ENCODE results near the gene YOD1.
A peak's percentile ranks its signal among the peaks of the same experiment; 100 is the strongest.

Gene YOD1

DNA sequence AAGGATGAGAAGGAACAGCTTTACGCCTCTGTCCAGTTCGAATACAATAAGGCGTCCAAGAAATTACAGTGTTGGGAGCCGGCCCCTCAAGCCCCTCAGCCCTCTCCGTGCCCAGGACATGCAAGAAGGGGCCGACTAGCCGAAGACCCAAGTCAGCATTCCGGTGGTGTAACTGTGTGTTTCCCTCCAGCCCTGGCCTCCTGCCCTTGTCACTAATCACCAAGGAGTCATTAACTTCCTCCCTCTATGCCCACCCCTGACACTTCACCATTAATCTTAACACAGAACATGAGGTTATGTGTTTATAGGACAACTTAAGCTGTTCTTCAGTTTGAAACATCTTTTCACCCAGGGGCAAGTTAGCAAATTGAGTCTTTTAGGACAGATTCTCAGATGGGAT, 21.2 kb upstream of the YOD1 start:
- DNase-seq (ENCODE audit: low read depth) = no peak

DNA sequence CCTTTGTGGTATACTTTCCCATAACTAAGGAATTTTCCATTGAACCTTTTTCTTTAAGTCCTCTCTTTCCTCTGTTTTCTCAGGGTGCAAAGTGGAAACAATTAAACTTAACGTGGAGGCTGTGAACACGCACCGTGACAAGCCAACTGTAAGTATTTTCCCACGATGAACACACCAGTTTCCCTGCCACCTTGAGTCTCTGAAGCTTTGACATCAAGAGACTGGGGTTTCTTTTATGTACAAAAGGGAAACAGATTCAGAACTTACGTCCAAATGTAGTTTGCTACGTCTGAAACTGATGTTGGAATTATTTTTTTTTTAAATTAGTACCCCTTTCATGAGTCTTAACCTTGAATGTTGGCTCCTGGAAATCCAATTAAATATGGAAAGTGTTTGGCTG, 20.4 kb upstream of the YOD1 start:
- no peak for DNase-seq (ENCODE audit: low read depth)

DNA sequence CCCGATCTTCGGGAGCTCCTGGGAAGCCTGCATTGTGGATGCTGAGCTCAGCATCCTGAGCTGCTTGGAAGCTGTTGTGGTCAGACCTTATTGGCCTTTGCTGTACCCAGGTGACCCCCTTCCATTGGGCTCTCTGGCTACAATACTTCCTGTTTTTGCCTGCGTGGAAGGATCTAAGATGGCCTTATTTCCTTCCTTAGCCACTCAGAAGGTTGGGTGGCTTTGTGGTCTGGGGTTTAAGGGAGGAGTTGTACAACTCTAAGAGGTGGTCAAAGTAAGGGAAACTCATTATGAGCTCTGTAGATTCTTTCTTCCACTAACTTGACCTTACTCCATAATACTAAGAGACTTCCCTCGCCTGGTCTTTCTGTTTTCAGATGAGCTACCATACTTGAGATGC, 19.8 kb upstream of the YOD1 start:
- no peak for DNase-seq (ENCODE audit: low read depth)

DNA sequence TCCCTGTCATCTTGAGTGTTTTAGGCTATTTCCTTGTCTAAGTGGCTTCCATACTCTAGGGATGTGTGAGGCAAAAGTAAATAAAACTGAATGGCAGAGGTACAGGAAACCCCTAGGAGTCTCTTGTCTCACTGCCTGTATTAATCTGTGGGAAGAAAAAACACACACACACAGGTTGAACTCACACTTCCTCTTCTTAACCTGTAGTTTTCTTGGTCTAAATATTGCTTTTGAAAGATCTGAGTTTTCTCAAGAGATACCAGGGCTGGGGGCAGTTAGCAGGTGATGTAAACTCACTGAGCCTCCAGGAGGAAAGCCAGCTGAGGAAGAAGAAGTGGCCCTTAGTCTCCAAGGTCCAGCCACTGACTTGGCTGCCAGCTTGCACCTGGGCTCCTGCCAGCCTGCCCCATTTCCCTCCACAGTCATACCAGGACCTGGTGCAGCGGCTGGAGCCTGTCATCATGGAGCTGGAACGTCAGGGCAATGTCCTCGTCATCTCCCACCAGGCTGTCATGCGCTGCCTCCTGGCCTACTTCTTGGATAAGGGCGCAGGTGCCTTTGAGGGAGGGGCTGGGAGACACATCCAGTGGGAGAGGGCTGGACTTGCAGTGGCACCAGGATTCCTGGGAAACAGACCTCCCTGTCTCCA, 19.0 kb upstream of the YOD1 start:
- DNase-seq (ENCODE audit: low read depth) = no peak

DNA sequence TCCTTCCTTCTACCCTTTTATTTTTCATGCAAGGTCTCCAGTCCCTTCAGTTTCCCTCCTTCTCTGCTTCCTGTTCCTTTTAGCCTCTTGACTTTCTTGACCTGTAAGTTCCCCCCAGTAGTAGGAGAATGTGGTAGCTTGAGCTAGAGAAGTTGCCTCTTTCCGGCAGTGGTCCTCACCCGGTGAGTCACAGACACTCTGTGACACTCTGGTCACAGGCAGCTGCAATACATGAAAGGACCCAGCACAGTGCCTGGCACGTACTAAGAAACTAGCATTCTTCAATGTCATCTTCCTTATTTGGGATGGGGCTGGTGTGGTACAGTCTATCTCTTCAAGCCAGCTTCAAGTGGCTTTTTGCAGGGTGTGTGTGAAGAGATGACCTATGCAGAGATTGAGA, 18.1 kb upstream of the YOD1 start:
- DNase-seq (ENCODE audit: low read depth) = no peak

DNA sequence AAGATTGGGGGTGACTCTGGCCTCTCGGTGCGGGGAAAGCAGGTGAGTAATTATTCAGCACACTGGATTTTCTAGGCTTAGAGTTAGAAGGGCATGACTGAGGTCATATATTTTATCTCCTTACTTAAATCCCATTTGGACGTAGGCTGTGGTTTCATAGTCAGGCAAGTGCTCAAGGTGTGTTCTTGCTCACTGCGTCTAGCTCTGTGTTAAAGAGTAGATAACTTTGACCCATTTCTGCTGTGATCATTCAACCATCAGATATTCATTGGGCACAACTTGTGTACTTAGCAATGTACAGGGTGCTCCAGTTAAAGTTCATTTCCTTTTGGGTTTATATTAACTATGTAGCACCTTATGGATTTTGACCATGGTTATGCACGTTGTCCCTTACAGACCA, 16.7 kb upstream of the YOD1 start:
- no peak for DNase-seq (ENCODE audit: low read depth)

DNA sequence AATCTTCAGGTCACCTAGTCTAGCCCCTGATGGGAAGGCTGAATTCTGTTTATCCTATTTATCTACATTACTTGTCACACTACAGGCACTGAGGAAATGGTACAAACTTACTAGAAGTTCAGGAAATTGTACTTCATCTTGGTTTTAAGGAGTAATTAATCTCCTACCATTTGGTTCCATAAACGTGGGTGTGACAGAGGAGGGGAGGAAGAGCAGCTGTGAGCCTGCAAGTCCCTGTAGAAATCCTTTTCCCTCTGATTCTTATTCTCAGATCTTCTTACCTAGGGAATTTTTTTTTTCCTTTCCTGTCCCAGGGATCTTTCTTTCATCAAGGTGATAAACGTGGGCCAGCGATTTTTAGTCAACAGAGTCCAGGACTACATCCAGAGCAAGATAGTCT, 16.2 kb upstream of the YOD1 start:
- DNase-seq (ENCODE audit: low read depth) = no peak

DNA sequence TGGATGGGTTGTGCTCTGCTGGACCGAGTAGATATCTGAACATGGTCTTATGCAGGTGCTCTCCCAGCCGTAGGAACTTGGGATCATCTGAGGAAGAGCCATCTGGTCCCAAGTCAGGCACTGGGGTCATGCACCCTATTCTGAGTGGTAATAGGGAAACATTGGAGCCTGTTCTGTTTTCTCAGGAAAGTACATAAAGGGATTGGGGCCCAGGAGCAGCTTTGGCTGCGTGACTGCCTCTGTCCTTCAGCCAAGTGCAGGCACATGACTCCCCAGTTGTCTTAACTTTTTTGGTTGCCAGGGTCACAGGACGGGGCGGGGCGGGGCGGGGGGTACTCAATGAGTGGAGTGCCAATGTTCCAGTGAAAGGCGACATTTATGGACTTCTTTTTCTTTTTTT, 13.6 kb upstream of the YOD1 start:
- no peak for DNase-seq (ENCODE audit: low read depth)

DNA sequence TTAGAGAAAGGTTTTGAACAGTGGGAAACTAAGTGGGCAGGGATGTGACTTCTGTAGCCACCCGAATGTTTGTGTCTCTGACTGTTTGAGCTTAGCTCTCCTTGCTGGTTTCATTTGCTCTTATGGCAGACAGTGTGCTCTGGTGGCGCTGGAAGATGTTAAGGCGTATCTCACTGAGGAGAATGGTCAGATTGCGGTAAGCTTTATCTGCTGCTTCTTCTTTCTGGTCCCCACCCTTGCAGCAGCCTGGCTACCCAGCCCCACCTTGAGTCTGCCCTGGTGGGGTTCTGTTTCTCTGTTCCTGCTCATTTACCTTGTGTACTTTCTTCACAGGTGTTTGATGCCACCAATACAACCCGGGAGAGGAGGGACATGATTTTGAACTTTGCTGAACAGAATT, 12.0 kb upstream of the YOD1 start:
- no peak for DNase-seq (ENCODE audit: low read depth)

DNA sequence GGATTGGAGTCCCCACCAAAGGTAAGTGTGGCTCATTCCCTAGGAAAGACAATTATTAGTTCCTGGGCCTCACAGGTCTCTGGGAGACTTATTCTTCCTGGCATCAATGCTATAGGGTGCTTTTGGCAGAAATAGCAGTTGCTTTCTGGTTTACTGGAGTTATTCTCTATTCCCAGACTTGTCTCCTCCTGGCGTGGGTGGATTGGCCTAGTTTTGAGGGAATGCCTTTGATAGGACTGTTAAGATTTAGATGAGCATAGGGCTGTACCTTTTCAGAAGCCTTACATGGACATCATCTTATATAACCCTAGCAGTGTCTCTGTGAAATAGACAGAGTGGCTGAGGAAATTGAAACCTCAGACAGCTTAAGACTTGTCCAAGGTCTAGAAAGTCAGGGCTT, 11.1 kb upstream of the YOD1 start:
- no peak for DNase-seq (ENCODE audit: low read depth)

DNA sequence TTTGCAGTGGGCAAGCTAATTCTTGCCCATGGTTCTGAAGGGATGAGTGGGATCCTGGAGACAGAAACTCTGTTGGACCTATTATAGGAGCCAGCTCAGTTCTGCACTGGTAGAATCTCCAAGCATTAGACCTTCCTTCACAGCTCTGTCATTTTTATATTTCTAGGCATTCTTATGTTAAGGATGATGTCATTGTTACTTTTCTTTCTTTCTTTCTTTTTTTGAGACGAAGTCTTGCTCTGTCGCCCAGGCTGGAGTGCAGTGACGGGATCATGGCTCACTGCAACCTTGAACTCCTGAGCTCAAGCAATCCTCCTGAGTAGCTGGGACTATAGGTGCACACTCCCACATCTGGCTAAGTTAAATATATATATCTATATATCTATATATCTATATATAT, 9.6 kb upstream of the YOD1 start:
- no peak for DNase-seq (ENCODE audit: low read depth)

DNA sequence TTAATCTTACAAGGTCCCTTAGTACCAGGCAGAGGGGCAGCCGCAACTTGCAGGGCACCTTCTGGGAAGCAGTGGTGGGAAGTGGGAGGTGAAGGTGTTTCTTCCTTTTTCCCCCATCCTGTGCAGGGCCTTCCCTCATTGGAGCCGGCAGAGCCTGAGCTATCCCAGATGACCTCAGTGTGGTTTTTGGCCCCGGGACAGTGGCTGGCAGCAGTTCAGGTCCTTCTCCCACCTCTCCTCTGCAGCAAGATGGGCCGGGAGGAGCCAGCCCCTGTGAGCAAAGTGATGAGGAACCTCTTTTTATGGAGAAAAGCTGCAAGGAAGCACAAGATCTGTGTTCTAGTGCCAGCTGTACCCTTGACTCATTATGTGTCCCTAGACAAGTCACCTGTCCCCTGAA, 8.9 kb upstream of the YOD1 start:
- no peak for DNase-seq (ENCODE audit: low read depth)

DNA sequence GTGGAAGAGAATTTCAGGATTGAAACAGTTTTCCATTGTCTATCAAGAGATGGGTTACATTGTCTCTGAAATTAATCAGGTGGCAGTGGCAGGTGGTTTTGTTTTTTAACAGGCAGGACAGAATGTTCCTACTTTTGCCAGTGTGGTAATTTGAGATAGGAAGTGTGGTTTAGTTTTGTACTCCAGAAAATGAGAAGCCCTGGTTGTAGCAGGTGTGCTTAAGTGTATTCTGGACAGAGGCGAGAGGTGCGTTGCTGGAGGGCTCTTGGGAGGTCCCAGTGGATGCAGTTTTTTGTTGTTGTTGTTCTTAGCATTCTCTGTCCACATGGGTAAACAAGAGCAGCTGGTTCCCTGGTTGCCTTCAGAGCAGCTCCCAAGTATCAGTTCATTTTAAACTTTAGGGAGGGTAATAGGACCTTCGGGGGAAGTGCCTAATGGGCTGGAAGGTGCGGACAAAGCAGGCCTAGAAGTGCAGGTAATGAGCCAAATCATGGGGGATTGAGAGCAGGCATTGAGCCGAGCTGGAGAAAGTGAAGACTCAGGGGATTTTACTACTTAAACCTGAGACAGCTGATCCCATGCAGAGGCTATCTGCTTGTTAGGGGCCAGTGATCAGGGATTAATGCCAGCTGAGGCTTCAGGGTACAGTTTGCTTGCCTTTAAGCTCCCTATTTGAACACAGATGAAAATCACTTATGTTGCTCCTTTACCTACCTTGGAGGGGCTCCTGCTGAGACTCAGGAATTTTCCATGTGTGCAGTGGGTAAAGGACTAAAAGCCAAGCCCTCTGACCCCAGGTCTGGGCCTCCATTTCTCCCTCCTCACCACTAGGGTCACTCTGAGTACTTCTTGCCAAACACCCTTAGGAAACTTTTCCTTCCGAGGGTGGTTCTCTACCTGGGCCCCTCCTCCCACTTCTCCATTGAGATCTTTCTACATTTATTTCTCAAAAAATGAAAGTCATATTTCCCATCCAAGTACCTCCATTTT, 8.2 kb upstream of the YOD1 start:
- DNase-seq (ENCODE audit: low read depth) = no peak

DNA sequence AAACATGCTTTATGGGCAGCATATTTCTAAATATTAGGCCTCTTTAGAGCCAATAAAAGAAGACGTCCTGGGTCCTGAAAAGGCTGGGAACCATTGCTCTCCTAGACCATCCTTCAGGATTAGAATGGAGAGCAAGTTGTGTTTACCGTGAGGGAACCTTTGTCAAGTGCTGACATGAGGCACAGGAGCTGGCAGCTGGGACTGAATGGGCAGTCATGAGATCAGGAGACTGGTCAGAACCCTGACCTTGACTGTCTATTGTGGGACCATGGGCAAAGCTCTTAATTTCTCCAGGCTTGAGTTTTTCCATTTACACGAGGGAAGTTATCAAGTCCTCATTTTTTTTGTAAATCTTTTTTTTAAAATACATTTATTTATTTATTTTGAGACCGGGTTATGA, 7.2 kb upstream of the YOD1 start:
- no peak for DNase-seq (ENCODE audit: low read depth)

DNA sequence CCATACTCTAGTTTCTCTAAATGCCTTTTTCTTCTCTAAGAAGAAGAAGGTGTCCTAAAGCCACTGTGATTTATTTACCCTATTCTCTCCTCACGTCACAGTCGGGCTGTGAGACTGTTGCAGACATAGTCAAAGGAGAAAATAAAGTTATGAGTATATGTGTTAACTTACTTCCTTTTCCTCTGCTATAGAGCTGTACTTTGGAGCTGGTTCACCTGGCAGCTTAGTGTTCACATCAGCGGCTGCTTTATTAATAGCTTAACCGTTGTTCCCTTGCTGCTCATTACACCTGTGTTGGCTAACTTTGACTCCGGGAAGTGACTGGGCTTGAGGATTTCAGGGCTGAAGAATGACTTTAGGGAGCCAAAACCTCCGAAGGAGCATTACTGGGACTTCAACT, 5.7 kb upstream of the YOD1 start:
- DNase-seq (ENCODE audit: low read depth) = no peak

DNA sequence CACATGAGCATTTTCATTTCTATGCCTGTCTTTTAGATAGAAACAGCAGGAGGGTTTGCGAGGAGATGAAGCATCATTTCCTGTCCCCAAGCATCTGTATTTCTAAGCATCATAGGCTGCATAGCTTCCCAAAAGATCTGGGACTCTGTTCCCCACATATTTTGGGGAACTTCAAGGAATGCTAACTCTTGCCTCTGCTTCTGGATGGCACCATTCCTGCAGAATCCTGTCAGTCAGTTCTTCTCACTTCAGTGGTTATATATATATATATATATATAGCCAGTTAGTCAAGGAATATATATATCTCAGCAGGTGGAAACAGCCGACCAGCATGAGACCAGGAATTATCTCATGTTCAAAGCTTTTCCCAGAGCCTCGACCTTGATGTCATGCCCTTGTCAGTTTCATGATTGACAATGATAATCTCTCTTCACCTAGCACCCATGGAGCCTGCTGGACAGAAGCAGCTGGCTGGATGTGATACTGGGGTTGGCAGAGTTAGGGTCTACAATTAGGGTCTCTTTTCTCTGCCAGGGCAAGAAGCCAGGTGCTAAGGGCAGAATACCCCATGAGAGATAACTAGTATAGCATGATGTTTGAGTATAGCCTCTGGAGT, 4.5 kb upstream of the YOD1 start:
- DNase-seq (ENCODE audit: low read depth) = no peak

DNA sequence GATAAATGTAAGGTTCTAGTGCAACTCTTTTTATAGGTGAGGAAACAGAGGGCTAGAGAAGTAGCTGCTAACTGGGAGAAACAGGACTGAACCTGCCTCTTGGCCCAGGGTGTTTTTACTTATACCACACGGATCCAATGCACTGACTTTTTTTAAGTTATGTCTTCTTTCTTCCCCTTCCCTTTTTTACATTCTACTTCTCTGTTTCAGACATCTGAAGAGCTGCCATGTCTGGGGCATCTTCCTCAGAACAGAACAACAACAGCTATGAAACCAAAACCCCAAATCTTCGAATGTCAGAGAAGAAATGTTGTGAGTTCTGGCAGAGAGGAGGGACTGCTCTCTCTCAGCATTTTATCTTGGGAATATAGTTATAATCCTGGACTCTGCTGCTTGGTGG, 3.5 kb upstream of the YOD1 start:
- no peak for DNase-seq (ENCODE audit: low read depth)

DNA sequence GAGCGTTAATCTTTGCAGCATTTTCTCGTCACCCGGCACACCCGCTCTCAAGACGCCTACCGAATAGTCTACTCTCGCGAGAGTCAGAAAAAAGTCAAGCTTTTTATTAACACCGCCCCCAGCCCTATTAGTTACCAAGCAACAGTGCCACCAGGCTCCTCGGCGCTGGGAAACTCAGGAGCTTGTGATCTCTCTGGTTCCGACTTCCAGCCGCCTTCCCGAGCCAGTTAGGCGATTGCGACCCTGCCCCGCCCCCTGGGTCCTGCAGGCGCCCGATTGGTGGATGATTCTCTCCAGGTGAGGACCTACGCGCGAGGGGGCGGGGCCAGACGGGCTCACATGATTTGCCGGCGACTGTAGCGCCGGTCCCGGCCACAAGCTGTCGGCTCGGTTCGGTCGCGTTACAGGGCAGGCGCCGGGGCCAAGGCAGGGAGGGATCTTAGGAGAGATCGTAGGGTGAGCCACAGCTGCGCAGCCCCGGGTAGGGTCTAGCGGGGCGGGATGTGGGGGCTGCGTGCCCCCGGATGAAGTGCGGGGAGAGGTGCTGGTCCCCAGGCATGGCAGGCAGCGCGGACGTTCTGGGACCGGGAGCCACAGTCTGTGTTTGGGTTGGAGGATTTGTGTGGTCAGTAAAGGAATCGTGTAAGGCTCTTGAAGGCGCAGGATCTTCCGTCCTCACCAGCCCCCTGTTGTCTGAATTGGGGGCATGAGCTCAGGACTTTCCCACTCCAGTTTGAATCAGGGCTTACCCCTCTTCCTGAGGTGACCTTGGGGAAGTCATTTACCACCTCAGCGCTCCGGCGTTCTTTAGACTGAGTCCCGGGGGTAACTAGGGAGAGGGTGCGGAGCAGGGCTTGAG, 2.1 kb upstream of the YOD1 start, which contains the start of gene PFKFB2:
Gene PFKFB2, plus strand, starts transcription at position 365 of the 859 bp plus-strand sequence. CDS start 1,443 bp downstream, outside the sequence.
- peak; percentile 82 for DNase-seq (ENCODE audit: low read depth)

DNA sequence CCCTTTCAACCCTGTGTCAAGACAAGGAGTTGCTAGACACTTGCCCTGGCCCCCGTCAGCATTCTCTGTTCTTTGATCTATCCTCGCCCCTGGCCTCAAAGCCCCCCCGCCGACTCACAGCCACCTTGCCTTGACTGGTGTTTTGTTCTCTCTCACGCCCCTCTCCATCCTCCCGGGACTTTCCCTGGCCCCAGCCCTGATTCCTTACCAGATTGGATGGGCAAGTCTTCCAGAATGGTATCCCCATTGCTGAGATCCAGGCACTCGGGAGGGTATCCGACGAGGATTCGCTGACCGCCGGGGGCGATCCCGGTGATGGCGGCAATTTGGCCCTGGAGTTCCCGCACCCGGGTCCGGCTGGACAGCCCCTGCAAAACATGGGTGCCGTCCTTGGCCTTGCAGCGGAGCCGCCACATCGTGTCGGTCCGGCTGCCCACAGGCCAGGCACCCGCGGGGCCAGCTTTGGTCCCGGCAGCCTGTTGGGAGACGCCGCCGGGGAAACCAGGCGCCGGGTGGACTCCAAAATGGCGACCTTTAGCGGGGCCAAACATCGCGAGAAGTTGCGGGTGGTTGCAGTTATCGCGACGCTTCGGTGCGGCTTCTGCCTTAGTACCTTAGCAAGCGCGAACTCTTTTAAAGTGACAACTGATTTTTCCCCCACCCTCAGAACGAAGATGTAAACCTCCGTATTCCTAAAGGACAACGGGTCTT, 373 bp downstream of the YOD1 start:
- peak; percentile 70 for DNase-seq (ENCODE audit: low read depth)

DNA sequence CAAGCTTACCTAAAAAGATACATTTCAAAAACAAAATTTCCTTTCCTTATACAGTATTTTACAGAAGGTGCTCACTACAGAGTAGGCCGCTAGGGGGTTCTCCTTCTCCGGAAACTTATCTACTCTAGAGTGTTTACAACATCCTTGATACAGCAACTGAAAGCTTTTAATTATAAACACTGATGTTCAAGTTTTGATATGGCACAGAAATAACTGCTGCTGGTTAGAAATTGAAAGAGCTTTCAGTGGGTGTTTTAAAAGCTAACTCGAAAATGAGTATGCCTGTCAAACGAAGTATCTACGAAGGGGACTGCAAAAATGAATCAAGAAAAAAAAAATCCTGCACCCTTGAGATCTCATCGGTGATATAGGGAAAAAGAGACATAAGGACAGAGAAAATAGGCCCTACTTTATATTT, 1.0 kb downstream of the YOD1 start:
- no peak for DNase-seq (ENCODE audit: low read depth)

DNA sequence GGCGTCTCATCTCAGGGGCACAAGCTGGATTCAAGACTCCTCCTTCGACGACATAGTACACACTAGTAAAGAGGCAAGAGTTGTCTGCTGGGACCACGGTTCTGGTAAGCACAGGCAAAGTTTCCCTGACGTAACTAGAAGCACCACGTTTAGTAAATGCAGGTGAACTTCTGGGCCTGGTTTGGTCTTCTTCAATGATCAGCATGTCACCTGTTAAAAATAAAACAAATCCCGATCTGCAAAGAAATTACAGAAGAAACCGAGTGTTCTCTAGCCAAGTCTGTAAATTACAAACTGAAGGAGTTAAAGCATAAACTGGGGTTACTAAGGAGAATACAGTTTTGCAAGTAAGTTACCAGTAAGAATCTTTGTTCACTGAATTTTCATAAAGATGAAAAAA, 1.5 kb downstream of the YOD1 start:
- DNase-seq (ENCODE audit: low read depth) = no peak
